Activated CD8-positive, alpha-beta memory T cell treated with anti-CD3 and anti-CD28 coated beads for 4 hours (primary cell): ENCODE results near the gene CFAP97D1.
"Not testable (repeated sequence)": the region's sequence is repeated elsewhere in the genome, so short reads cannot be mapped to it uniquely, and the experiment has no call there.

Source experiments
- DNase-seq, 2 donors: peaks; one replicate each; pipeline ENCODE4 v3.0.0-alpha.2; 2020; ENCODE audit warnings: low read depth in 2 of 2

CFAP97D1 gene

GRCh38 chr17:43768382-43768781 lies 11.9 kb upstream of the CFAP97D1 start:
- DNase-seq, result no peak

- no peak for DNase-seq
These were observed 11.3 kb upstream of the CFAP97D1 start for GRCh38 chr17:43768943-43769342.

DNA sequence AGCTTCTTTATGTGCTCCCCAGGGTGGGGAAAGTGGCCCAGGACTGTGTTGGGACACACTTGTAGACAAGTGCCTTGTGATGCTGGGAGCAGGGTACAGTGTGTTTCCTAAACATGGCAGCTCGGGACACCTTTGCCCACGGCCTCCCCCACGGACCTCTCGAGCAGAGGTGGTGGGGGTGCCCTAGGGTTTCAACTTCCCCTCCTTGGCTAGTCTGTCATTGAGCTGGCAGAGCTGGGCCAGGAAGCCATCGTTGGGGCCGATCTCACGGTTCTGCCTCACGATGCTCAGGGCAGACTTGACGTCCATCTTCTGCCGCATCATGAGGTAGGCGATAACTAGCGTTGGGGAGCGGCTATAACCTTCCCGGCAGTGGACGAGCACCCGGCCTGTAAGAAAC lies 10.8 kb upstream of the CFAP97D1 start:
- no peak for DNase-seq

- DNase-seq, result no peak
These were observed 10.4 kb upstream of the CFAP97D1 start for GRCh38 chr17:43769859-43770258.

- no peak for DNase-seq
These were observed 9.3 kb upstream of the CFAP97D1 start for GRCh38 chr17:43770957-43771356.

DNA sequence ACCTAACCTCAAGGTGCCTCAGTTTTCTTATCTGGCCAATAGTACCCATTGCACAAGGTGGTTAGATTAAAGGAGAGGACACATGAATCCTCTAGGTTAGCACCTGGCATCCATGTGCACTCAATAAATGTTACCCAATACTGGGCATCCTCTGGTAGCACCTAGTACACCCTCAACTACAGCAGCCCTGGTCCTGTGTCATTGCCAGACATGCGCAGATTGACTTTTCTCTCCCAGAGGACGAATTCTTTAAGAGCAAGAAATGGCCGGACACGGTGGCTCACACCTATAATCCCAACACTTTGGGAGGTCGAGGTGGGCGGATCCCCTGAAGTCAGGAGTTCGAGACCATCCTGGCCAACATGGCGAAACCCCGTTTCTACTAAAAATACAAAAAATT lies 8.8 kb upstream of the CFAP97D1 start:
- no peak for DNase-seq

DNA sequence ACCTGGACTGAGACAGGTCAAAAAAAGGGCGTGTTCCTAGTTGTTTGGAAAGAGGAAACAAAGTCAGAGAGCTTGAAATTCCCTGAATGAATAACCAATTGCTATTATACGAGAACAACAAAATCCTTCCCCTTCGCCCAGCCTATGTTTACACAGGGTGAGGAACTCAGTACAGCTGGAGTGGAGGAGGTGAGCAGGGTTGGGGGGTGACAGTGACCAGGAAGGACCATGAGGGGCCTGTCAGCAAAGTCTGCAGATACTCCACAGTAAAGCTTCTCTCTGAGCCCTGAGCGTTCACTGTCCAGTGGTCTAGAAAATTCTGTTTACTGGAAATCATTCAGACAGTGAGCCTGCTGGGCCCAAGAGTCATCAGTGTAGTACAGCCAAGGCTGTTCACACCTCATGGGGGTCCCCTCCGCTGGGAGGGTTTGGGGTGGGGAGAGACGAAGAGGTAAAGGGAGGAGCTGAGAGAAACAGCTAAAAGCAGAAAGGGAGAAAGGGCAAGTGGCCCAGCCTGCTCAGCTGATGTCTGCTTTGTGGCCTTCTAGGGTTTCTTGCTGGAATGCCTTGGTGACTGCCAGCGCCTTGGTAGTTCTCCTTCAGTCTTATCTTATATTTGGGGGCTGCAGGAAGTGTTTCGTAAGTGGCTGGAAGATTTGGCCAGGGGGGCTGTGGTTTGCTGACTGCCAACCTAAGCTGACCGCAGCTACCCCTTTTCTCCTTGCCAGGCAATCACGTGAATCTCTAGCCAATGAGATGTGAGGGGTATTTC lies 7.2 kb upstream of the CFAP97D1 start:
- no peak for DNase-seq

GRCh38 chr17:43774304-43775250 lies 5.7 kb upstream of the CFAP97D1 start:
- DNase-seq, result no peak

GRCh38 chr17:43778337-43779144 lies 1.7 kb upstream of the CFAP97D1 start, which contains the start of gene DUSP3:
Gene DUSP3, minus strand, starts transcription at chr17:43778977. Its CDS starts 53 bp downstream, at chr17:43778924.
- peak; percentile 31 to 36 for DNase-seq

GRCh38 chr17:43779145-43780125 lies 800 bp upstream of the CFAP97D1 start:
- no peak for DNase-seq

- DNase-seq, result no peak
These were observed 2.9 kb downstream of the CFAP97D1 start for GRCh38 chr17:43782913-43783680.

DNA sequence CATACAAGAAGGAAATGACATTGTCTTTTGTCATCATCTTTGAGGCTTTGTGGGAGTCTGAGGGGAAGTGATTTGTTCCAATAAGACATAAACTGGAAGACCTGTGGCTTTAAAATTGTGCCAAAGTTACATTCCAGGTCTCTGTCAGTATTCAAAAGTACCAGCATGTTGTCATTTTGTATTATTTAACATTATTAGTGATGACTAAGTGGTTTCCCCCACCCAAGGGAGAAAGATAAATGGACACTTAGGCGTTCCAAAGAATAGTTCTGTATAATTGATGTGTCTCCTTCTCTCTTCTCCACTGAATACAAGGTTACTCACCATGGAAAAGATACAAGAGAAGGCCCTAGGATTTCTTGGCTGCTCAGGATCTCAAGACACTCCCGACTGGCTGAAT lies 3.8 kb downstream of the CFAP97D1 start:
- no peak for DNase-seq

GRCh38 chr17:43784628-43785101 lies 4.4 kb downstream of the CFAP97D1 start:
- DNase-seq, result no peak

GRCh38 chr17:43787728-43788127 lies 7.5 kb downstream of the CFAP97D1 start:
- no peak for DNase-seq

GRCh38 chr17:43788540-43788939 lies 8.3 kb downstream of the CFAP97D1 start:
- no peak for DNase-seq

DNA sequence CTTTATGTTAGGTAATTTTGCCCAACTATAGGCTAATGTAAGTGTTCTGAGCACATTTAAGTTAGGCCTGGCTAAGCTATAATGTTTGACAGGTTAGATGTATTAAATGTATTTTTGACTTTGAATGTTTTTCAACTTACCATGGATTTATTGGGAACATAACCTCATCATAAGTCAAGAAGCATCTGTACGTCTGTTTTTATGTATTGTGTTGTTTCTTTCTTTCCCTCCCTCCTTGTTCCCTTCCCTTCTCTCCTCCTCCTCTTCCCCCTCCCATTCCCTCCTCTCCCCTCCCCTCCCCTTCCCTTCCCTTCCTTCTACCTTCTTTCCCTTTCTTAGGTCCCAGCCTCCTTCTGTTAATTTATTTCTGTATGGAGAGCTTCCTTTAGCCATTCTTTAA lies 9.2 kb downstream of the CFAP97D1 start:
- DNase-seq, result no peak

DNA sequence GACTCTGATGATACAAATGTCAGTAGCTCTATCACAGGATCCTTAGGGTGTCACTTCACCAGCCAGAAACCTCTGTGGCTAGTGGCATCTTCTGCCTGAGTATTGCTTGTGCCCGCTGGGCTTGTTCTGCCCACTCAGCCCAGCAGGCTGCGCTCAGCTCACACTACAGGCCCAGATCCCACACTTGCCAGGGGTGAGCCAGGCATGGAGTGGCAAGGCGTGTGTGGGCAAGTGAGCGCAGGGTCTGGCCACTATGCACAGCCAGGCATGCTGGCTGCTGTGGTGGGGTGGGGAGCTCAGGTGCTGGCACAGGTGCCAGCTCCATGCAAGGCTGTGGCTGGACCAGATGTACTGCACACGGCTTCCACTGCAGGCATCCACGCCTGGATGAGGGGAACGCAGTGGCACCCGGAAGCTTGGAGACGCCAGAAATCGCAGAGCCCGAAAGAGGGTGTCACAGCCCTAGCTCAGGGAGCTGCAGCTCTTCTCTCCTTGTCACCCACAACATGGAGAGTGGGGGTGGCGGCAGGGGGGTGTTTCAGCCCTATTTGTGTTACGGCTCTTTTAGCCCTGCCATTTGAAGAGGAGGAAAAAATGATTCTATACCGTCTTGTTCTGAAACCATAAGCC lies 10.2 kb downstream of the CFAP97D1 start:
- DNase-seq, result no peak

DNA sequence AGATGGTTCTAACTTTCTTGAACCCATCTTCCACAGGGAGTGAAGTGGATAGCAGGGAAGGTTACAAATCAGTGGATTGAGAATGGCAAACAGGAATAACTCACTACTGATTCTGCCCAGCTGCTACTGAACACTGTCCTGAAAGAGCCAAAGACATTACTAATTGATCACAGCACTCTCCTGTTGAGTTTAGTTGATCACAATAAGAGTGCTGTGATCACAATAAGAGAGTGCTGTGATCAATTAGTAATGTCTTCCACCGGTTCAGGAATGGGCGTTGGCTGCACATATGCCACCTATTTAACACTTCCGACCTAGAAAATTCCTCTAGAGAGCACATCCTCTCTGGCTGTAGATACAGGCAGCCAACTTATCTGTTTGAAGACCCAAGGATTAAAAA lies 11.4 kb downstream of the CFAP97D1 start:
- DNase-seq, result no peak

GRCh38 chr17:43792668-43793067 lies 12.4 kb downstream of the CFAP97D1 start:
- DNase-seq, result not testable (repeated sequence)
